HAP-1 (cell line): ENCODE results near the gene KRT9.
"Not testable (repeated sequence)": the region's sequence is repeated elsewhere in the genome, so short reads cannot be mapped to it uniquely, and the experiment has no call there.

Source experiments
- DNase-seq, 2 experiments: peaks; one replicate each; pipeline ENCODE4 v3.0.0-alpha.2; 2016 to 2020; ENCODE audit warnings: low spot score in 2 of 2
- H3K27me3 ChIP-seq: fragments of 250-450 bp; sonication (Bioruptor Pico); 2 replicates; pipeline ENCODE4 v1.5.1; 2020; ENCODE audit warnings: low read depth, mild to moderate bottlenecking, moderate library complexity
- H3K36me3 ChIP-seq: fragments of 250-450 bp; sonication (Bioruptor Pico); replicated peaks from 2 replicates; pipeline ENCODE4 v1.5.1; 2020; ENCODE audit warnings: mild to moderate bottlenecking
- H3K4me1 ChIP-seq: fragments of 250-450 bp; sonication (Bioruptor Pico); 2 replicates; pipeline ENCODE4 v1.5.1; 2020; ENCODE audit warnings: mild to moderate bottlenecking
- H3K4me3 ChIP-seq: fragments of 250-450 bp; sonication (Bioruptor Pico); 2 replicates; pipeline ENCODE4 v1.5.1; 2020; ENCODE audit warnings: mild to moderate bottlenecking, moderate library complexity
- H3K9me3 ChIP-seq: fragments of 250-450 bp; sonication (Bioruptor Pico); 2 replicates; pipeline ENCODE4 v1.5.1; 2020; ENCODE audit warnings: mild to moderate bottlenecking, moderate library complexity
- in situ Hi-C: fragments of 300-500 bp; cut with MboI; formaldehyde crosslinking; loops from 3 replicates; pipeline ENCODE4 v1.14.3; 2020; ENCODE audit warnings: low sequenced_read_pairs, inconsistent platforms, mixed read lengths

KRT9 gene

GRCh38 chr17:41571561-41572434 lies at the start of gene KRT9:
KRT9 (minus strand) TSS chr17:41572059; CDS start chr17:41571992, 67 bp downstream.
- Histone ChIP-seq H3K4me3 (no peak within 1 kb of the TSS), H3K4me1 (no peaks in the 10 kb centered on the region), H3K9me3 (no peaks in the 10 kb centered on the region), H3K36me3 (no peaks in the 10 kb centered on the region), H3K27me3 (peaks cover 19% of the 10 kb centered on the region)
- in situ Hi-C loops = no loop called here
- no peak for DNase-seq

- H3K9me3 ChIP-seq, in situ Hi-C loops, H3K27me3 ChIP-seq, H3K4me1 ChIP-seq, H3K36me3 ChIP-seq, H3K4me3 ChIP-seq, DNase-seq: not testable (repeated sequence)
Measured at GRCh38 chr17:41621435-41621817, 49.6 kb upstream of the KRT9 start.

GRCh38 chr17:41620583-41621434 lies 49.0 kb upstream of the KRT9 start:
- in situ Hi-C loops = no loop called here
- H3K4me3 ChIP-seq = no peak overlapping the region
- no peaks in the 10 kb centered on the region for H3K27me3 ChIP-seq
- no peaks in the 10 kb centered on the region for H3K9me3 ChIP-seq
- H3K36me3 ChIP-seq = no peaks in the 10 kb centered on the region
- no peaks in the 10 kb centered on the region for H3K4me1 ChIP-seq
- no peak for DNase-seq

GRCh38 chr17:41619927-41620582 lies 48.2 kb upstream of the KRT9 start:
- H3K9me3 ChIP-seq, H3K4me3 ChIP-seq, H3K4me1 ChIP-seq, H3K36me3 ChIP-seq, in situ Hi-C loops, DNase-seq, H3K27me3 ChIP-seq: not testable (repeated sequence)

GRCh38 chr17:41619036-41619926 lies 47.4 kb upstream of the KRT9 start:
- in situ Hi-C loops = no loop called here
- Histone ChIP-seq H3K27me3 (no peaks in the 10 kb centered on the region), H3K9me3 (no peaks in the 10 kb centered on the region), H3K4me3 (no peak overlapping the region), H3K4me1 (no peaks in the 10 kb centered on the region), H3K36me3 (no peaks in the 10 kb centered on the region)
- no peak for DNase-seq

- no peak for DNase-seq
- no peak overlapping the region for H3K4me3 ChIP-seq
- no peaks in the 10 kb centered on the region for H3K9me3 ChIP-seq
- in situ Hi-C loops = no loop called here
- H3K27me3 ChIP-seq = no peaks in the 10 kb centered on the region
- no peaks in the 10 kb centered on the region for H3K4me1 ChIP-seq
- H3K36me3 ChIP-seq = no peaks in the 10 kb centered on the region
Measured at GRCh38 chr17:41618341-41619035, 46.6 kb upstream of the KRT9 start.

- Histone ChIP-seq H3K4me3 (no peak overlapping the region), H3K9me3 (no peaks in the 10 kb centered on the region), H3K36me3 (no peaks in the 10 kb centered on the region), H3K27me3 (no peaks in the 10 kb centered on the region), H3K4me1 (no peaks in the 10 kb centered on the region)
- no peak for DNase-seq
- in situ Hi-C loops = no loop called here
Measured at GRCh38 chr17:41617698-41618097, 45.8 kb upstream of the KRT9 start.

- no peak for DNase-seq
- Histone ChIP-seq H3K4me3 (no peak overlapping the region), H3K4me1 (no peaks in the 10 kb centered on the region), H3K36me3 (no peaks in the 10 kb centered on the region), H3K27me3 (no peaks in the 10 kb centered on the region), H3K9me3 (no peaks in the 10 kb centered on the region)
- in situ Hi-C loops = no loop called here
Measured at GRCh38 chr17:41617136-41617535, 45.3 kb upstream of the KRT9 start.

- in situ Hi-C loops, H3K36me3 ChIP-seq, H3K27me3 ChIP-seq, H3K4me3 ChIP-seq, DNase-seq, H3K9me3 ChIP-seq, H3K4me1 ChIP-seq: not testable (repeated sequence)
Measured at GRCh38 chr17:41616486-41616885, 44.6 kb upstream of the KRT9 start.

GRCh38 chr17:41615454-41615853 lies 43.6 kb upstream of the KRT9 start:
- no peaks in the 10 kb centered on the region for H3K27me3 ChIP-seq
- no peak for DNase-seq
- H3K36me3 ChIP-seq = no peaks in the 10 kb centered on the region
- no peaks in the 10 kb centered on the region for H3K9me3 ChIP-seq
- no peaks in the 10 kb centered on the region for H3K4me1 ChIP-seq
- H3K4me3 ChIP-seq = no peak overlapping the region
- in situ Hi-C loops = no loop called here

GRCh38 chr17:41614767-41615166 lies 42.9 kb upstream of the KRT9 start:
- H3K27me3 ChIP-seq, H3K4me1 ChIP-seq, DNase-seq, H3K9me3 ChIP-seq, H3K36me3 ChIP-seq, in situ Hi-C loops, H3K4me3 ChIP-seq: not testable (repeated sequence)

GRCh38 chr17:41614098-41614497 lies 42.2 kb upstream of the KRT9 start:
- no peak overlapping the region for H3K4me3 ChIP-seq
- no peak for DNase-seq
- in situ Hi-C loops = no loop called here

More at GRCh38 chr17:41614098-41614497, 42.2 kb upstream of the KRT9 start:
- Histone ChIP-seq H3K27me3 (no peaks in the 10 kb centered on the region), H3K9me3 (no peaks in the 10 kb centered on the region), H3K36me3 (no peaks in the 10 kb centered on the region), H3K4me1 (no peaks in the 10 kb centered on the region)
